BE2C (cell line): ENCODE results near the gene TMEM212.

Experiments
- DNase-seq: peaks from one replicate; pipeline ENCODE4 v3.0.0-alpha.2; 2020
- H3K27me3 ChIP-seq: fragments of 250-450 bp; sonication (Bioruptor Pico); 2 replicates; pipeline ENCODE4 v1.5.1; 2020; ENCODE audit warnings: mild to moderate bottlenecking
- H3K36me3 ChIP-seq: fragments of 250-450 bp; sonication (Bioruptor Pico); 2 replicates; pipeline ENCODE4 v1.5.1; 2020; ENCODE audit warnings: mild to moderate bottlenecking
- H3K4me1 ChIP-seq: fragments of 250-450 bp; sonication (Bioruptor Pico); 2 replicates; pipeline ENCODE4 v1.5.1; 2020
- H3K4me3 ChIP-seq: 2 replicates; pipeline ENCODE4 v1.5.1; 2011; ENCODE audit warnings: low read depth, low read length
- H3K9me3 ChIP-seq: fragments of 250-450 bp; sonication (Bioruptor Pico); 2 replicates; pipeline ENCODE4 v1.5.1; 2020
- TF ChIP-seq, protein P1 (sequence below): IDR thresholded peaks from 2 replicates; pipeline ENCODE4 v1.5.1; 2012; ENCODE audit warnings: mild to moderate bottlenecking, low read depth, low read length

The TMEM212 gene

GRCh38 chr3:171845481-171846284 lies 2.5 kb downstream of the TMEM212 start:
- Histone ChIP-seq H3K4me1 (no peaks in the 10 kb centered on the region), H3K27me3 (no peaks in the 10 kb centered on the region), H3K36me3 (no peaks in the 10 kb centered on the region), H3K9me3 (no peaks in the 10 kb centered on the region), H3K4me3 (no peak overlapping the region)
- TF ChIP-seq, protein P1, sequence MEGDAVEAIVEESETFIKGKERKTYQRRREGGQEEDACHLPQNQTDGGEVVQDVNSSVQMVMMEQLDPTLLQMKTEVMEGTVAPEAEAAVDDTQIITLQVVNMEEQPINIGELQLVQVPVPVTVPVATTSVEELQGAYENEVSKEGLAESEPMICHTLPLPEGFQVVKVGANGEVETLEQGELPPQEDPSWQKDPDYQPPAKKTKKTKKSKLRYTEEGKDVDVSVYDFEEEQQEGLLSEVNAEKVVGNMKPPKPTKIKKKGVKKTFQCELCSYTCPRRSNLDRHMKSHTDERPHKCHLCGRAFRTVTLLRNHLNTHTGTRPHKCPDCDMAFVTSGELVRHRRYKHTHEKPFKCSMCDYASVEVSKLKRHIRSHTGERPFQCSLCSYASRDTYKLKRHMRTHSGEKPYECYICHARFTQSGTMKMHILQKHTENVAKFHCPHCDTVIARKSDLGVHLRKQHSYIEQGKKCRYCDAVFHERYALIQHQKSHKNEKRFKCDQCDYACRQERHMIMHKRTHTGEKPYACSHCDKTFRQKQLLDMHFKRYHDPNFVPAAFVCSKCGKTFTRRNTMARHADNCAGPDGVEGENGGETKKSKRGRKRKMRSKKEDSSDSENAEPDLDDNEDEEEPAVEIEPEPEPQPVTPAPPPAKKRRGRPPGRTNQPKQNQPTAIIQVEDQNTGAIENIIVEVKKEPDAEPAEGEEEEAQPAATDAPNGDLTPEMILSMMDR = no peak
- DNase-seq = no peak

GRCh38 chr3:171846597-171846996 lies 3.4 kb downstream of the TMEM212 start:
- no peak for DNase-seq
- TF ChIP-seq, protein P1 = no peak
- H3K36me3 ChIP-seq = no peaks in the 10 kb centered on the region
- no peak overlapping the region for H3K4me3 ChIP-seq
- H3K4me1 ChIP-seq = no peaks in the 10 kb centered on the region
- no peaks in the 10 kb centered on the region for H3K27me3 ChIP-seq
- H3K9me3 ChIP-seq = no peaks in the 10 kb centered on the region

GRCh38 chr3:171847133-171847532 lies 4.0 kb downstream of the TMEM212 start:
- no peak for DNase-seq
- TF ChIP-seq, protein P1 = no peak
- Histone ChIP-seq H3K4me3 (no peak overlapping the region), H3K27me3 (no peaks in the 10 kb centered on the region), H3K9me3 (no peaks in the 10 kb centered on the region), H3K4me1 (no peaks in the 10 kb centered on the region), H3K36me3 (no peaks in the 10 kb centered on the region)

GRCh38 chr3:171847595-171848259 lies 4.6 kb downstream of the TMEM212 start:
- no peaks in the 10 kb centered on the region for H3K27me3 ChIP-seq
- H3K4me1 ChIP-seq = no peaks in the 10 kb centered on the region
- H3K9me3 ChIP-seq = no peaks in the 10 kb centered on the region
- no peak overlapping the region for H3K4me3 ChIP-seq
- no peaks in the 10 kb centered on the region for H3K36me3 ChIP-seq
- no peak for DNase-seq
- TF ChIP-seq, protein P1 = no peak

DNA sequence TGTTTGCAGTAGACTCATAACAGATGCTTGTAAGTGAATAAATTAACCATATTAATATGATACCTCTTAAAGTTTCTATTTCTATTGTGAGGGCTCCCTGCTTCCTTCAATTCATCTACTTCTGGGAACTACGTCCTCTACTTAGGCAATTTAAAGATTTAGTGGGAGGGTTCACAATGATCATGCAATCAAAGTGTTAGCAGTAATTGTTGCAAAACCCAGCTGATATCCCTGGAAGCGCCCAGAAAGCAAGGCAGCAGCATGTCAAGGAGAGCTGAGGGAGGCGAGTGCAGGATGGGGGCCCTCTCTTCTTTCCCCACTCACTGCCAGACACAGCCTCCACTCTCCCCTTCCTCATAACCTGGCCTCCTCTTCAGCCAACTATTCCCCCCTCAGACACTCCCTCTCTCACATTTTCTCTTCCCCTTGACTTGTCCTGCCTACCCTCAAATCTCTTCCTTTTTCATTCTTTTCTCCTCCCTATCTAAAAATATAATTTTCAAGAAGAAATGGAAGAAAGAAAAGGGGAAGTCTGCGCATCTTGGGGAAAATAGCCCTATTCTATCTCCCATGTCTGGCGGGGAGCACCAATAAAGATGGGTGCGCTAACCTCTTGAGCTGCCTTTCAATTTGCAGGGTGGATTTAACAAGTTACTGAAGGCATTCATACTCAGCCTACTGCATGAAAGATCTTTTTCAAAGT lies 6.6 kb downstream of the TMEM212 start:
- Histone ChIP-seq H3K36me3 (no peaks in the 10 kb centered on the region), H3K27me3 (no peaks in the 10 kb centered on the region), H3K9me3 (peaks cover 7% of the 10 kb centered on the region; the same call in 1 of the 2 replicates), H3K4me1 (no peaks in the 10 kb centered on the region), H3K4me3 (no peak overlapping the region)
- no peak for DNase-seq
- TF ChIP-seq, protein P1 = no peak
